Stimulated activated naive CD4-positive, alpha-beta T cell treated with Interleukin-2 at 50 U/mL for 16 hours (primary cell): ENCODE data around the gene MGA.

Experiments
- DNase-seq: peaks from one replicate; lab custom pipeline; 2025; lab: John Stamatoyannopoulos, UW

MGA gene

DNA sequence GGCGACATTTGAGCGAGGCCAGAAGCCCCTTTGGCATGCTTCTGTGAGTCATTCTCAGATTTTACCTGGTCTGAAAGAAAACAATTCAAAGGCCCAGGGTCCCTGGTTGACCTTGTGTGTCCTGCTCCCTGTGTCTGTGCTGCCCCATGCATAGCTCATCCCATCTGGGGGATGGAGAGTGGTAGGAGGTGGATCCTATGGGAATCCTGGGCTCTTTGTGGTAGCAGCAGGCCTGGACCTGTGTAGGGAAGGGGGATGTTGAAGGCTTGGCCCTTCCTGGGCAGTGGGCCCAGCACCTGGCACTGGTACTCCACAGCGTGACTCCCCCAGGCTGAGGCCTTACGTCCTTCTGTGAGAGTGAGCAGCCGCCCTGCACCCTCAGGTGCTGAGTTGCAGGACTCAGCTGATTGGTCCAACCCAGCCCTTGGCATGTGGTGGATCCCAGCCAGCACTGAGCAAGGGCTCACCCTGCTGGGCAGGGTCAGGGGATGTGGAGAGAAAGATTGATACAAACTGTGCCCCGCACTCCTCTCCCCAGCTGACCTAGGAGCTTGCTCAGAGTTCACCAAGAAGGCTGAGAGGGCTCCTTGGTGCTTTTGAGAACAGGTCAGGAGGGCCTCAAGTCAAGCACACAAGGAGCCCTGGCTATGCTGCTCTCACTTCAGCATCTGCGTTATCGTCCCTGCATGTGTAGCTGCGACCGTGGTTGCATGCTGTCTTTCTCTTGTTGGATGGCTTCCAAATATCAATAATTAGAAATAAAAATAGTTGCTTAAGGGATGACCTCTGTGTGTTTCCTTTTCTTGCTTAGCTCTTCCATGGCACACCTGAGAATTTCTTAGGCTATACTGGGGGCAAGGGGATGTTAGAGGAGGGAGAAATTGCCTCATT lies 146.3 kb downstream of the MGA start:
- no peak for DNase-seq

DNA sequence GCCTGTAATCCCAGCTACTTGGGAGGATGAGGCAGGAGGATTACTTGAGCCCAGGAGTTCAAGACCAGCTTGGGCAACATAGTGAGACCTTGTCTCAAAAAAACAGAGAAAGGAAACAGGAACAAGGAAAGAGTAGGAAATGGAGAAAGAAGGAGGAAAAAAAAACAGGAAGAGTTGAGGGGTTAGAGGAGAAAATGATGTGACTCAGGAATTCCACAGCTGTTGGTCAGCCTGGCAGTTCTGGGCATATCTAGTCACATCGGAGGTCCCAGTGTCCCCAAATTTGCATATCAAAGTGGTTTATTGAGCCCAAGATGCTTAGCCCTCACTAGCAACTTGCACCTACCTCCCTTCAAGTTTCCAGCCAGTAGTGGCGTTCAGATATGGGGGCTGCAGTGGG lies 148.9 kb downstream of the MGA start:
- no peak for DNase-seq

GRCh38 chr15:41809526-41810220 lies 149.5 kb downstream of the MGA start:
- DNase-seq, result no peak

DNA sequence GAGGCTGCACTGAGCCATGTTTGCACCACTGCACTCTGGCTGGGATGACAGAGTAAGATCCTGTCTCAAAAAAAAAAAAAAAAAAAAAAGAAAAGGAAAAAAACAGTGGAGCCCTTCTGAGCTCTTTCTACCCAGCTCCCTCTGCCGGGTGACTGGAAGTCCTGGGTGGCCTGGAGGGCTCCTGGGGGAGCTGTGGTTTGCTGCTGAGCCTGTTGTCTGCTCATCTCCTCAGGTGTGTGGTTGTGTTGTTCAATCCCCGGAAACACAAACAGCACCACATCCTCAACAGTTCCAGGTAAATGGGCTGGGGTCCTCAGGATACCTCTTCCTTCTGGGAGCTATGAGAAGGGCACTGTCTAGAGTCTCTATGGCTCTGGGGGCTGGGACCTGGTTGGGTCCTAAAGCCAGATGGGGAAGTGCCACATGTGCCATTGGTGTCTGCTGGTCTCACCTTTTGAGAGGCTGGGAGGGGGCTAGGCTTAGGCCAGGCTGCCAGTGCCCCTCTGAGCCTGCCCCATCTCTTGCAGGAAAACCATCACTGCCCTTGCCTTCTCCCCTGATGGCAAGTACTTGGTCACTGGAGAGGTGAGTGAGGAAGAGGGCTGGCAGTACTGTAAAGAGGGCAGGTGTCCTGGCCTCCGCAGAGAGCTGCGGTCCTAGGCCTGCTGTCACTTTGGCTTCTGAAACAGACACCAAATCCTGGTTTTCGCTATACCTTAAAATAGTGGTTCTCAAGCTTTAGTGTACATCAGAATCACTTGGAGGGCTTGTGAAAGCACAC lies 150.6 kb downstream of the MGA start:
- no peak for DNase-seq

GRCh38 chr15:41811432-41812195 lies 151.4 kb downstream of the MGA start:
- DNase-seq, result peak; percentile 45

- DNase-seq, result no peak
These were observed 152.7 kb downstream of the MGA start for GRCh38 chr15:41812820-41813375.

DNA sequence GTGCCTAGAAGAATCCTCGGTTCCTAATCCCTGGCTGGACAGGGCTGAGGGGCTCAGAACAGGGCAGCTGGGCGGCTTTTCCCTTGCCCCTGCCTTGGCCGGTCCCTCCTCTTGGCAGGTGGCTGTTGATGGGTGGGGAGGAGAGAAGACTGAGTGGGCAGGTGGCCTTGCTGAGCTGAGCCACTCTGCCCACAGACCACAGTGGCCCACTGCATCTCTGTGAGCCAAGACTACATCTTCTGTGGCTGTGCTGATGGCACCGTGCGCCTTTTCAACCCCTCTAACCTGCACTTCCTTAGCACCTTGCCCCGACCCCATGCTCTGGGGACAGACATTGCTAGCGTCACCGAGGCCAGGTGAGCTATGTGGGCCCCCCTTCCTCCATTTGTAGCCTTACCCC lies 153.2 kb downstream of the MGA start:
- no peak for DNase-seq

GRCh38 chr15:41814534-41814933 lies 154.3 kb downstream of the MGA start:
- DNase-seq, result no peak

- DNase-seq, result no peak
These were observed 156.6 kb downstream of the MGA start for GRCh38 chr15:41816788-41817187.

- DNase-seq, result no peak
These were observed 157.1 kb downstream of the MGA start for GRCh38 chr15:41817327-41817726.

DNA sequence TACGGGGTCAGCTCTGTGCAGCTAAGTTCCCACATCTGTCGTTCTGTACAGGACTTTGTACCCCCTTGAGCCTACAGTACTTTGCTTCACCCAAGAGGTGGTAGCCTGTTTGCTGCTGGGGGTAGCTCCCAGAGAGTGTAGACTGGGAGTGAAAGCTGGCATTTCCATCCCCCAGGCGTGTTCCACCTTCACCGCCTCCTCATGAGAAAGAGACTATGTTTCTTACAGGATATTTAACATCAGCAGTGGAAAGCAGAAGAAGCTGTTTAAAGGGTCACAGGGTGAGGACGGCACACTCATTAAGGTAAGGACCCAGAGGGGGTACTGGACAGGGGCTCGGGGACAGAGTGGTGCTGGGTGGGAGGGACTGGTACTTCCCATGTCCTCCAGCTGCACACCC lies 157.6 kb downstream of the MGA start:
- DNase-seq, result no peak

- DNase-seq, result no peak
These were observed 159.3 kb downstream of the MGA start for GRCh38 chr15:41819455-41820050.

GRCh38 chr15:41820791-41821423 lies 160.7 kb downstream of the MGA start:
- no peak for DNase-seq

- DNase-seq, result no peak
These were observed 161.6 kb downstream of the MGA start for GRCh38 chr15:41821831-41822230.

- no peak for DNase-seq
These were observed 162.3 kb downstream of the MGA start for GRCh38 chr15:41822471-41822870.
